Glutamatergic neuron (in vitro differentiated cells): ENCODE results near the gene APBB2. TPM values are rescaled to one million over a fixed set of nuclear protein-coding genes. Genes with fewer than 3 reads are reported as not detected.
A peak's percentile ranks its signal among the peaks of the same experiment; 100 is the strongest.

Experiments used
- DNase-seq: peaks from one replicate; pipeline ENCODE4 v3.0.0; 2022
- H3K27ac Mint-ChIP-seq: one replicate; pipeline ENCODE4 v1.8.0; 2020; ENCODE audit warnings: mild to moderate bottlenecking, mixed read lengths, inconsistent platforms; ENCODE audit not compliant: unreplicated experiment
- H3K27me3 Mint-ChIP-seq: one replicate; pipeline ENCODE4 v1.8.0; 2020; ENCODE audit warnings: mild to moderate bottlenecking, moderate library complexity, mixed read lengths, inconsistent platforms; ENCODE audit not compliant: unreplicated experiment
- H3K36me3 Mint-ChIP-seq: one replicate; pipeline ENCODE4 v1.8.0; 2020; ENCODE audit warnings: mild to moderate bottlenecking, mixed read lengths, inconsistent platforms; ENCODE audit not compliant: unreplicated experiment
- H3K4me1 Mint-ChIP-seq: one replicate; pipeline ENCODE4 v1.8.0; 2020; ENCODE audit warnings: mild to moderate bottlenecking, low read depth, mixed read lengths, inconsistent platforms; ENCODE audit not compliant: unreplicated experiment
- H3K4me3 Mint-ChIP-seq: one replicate; pipeline ENCODE4 v1.8.0; 2020; ENCODE audit warnings: mild to moderate bottlenecking, mixed read lengths, inconsistent platforms; ENCODE audit not compliant: unreplicated experiment
- H3K9me3 Mint-ChIP-seq: one replicate; pipeline ENCODE4 v1.8.0; 2020; ENCODE audit warnings: mild to moderate bottlenecking, moderate library complexity, mixed read lengths, inconsistent platforms; ENCODE audit not compliant: unreplicated experiment
- total RNA-seq: library from RNA; stranded (reverse); fragmentation: NEBNext Ultra II Directional; extraction: Animal tissue kit (Norgen Biotek cat#: 25700); gene quantifications from one replicate; pipeline ENCODE4 v1.2.1, GENCODE V29; 2021; ENCODE audit not compliant: unreplicated experiment
- TF ChIP-seq, protein P1 (sequence below): fragments of 200-600 bp; sonication (generic); IDR thresholded peaks from one replicate; pipeline ENCODE4 v1.5.0; 2021; ENCODE audit not compliant: partially characterized antibody, unreplicated experiment

Gene APBB2
- total RNA-seq, 1 donor from 2014 or later = 117 TPM

DNA sequence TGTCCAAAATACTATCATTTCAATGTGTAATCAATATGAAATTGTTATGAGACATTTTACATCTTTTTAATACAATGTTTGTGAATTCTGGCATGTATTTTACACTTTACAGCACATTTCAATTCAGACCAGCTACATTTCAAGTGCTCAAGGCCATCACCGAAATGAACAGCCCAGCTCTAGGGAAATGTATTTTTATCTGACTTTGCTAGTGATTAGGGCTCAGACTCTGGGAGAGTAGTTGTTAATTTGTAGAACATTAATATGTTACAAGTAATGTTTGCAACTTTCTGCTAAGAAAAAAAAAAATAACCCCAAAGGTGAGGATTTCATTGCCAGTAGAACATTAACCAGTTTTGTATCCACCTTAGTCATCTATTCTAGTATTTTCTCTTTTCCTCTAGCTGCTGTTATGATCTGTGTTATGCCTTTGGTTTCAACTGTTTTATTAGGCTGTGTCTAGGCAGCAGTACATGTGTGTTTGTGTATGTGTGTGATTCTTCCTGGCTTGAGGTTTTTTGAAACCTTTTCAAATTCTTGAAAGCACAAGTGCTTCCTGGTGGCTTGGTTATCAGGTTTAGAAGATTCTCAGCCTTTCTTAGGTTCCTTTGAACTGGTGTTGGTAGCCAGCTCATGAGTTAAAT is 338.7 kb downstream of the APBB2 start:
- DNase-seq = no peak
- TF ChIP-seq, protein P1, sequence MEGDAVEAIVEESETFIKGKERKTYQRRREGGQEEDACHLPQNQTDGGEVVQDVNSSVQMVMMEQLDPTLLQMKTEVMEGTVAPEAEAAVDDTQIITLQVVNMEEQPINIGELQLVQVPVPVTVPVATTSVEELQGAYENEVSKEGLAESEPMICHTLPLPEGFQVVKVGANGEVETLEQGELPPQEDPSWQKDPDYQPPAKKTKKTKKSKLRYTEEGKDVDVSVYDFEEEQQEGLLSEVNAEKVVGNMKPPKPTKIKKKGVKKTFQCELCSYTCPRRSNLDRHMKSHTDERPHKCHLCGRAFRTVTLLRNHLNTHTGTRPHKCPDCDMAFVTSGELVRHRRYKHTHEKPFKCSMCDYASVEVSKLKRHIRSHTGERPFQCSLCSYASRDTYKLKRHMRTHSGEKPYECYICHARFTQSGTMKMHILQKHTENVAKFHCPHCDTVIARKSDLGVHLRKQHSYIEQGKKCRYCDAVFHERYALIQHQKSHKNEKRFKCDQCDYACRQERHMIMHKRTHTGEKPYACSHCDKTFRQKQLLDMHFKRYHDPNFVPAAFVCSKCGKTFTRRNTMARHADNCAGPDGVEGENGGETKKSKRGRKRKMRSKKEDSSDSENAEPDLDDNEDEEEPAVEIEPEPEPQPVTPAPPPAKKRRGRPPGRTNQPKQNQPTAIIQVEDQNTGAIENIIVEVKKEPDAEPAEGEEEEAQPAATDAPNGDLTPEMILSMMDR = no peak
- no peak overlapping the region for H3K4me3 Mint-ChIP-seq
- H3K9me3 Mint-ChIP-seq = peaks cover 2% of the 10 kb centered on the region
- peaks cover 9% of the 10 kb centered on the region for H3K4me1 Mint-ChIP-seq
- H3K27ac Mint-ChIP-seq = no peak overlapping the region
- H3K36me3 Mint-ChIP-seq = no peaks in the 10 kb centered on the region
- no peaks in the 10 kb centered on the region for H3K27me3 Mint-ChIP-seq

DNA sequence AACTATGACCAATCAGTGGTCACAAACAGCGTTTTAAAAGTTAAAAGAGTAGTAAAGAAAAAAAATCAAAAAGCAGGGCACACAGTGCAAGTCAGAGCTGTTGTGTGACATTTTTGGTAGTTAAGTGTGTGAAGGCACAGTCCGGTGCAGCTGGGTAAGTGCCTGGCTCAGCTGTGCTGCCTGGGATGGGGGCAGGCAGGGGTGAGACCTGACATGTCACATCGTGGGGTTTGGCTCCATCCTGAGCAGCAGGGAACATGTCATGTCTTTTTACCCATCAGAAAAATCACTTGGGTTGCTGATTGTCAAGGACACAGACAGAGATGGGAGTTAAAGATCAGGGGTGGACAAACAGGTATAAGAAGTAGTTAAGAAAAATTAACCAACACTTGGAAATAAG is 339.4 kb downstream of the APBB2 start:
- H3K4me3 Mint-ChIP-seq = no peak overlapping the region
- no peak for DNase-seq
- TF ChIP-seq, protein P1 = no peak
- peak overlapping the region; percentile 17 for H3K27ac Mint-ChIP-seq
- H3K36me3 Mint-ChIP-seq = no peaks in the 10 kb centered on the region
- no peaks in the 10 kb centered on the region for H3K27me3 Mint-ChIP-seq
- H3K4me1 Mint-ChIP-seq = peaks cover 9% of the 10 kb centered on the region
- H3K9me3 Mint-ChIP-seq = peaks cover 2% of the 10 kb centered on the region

DNA sequence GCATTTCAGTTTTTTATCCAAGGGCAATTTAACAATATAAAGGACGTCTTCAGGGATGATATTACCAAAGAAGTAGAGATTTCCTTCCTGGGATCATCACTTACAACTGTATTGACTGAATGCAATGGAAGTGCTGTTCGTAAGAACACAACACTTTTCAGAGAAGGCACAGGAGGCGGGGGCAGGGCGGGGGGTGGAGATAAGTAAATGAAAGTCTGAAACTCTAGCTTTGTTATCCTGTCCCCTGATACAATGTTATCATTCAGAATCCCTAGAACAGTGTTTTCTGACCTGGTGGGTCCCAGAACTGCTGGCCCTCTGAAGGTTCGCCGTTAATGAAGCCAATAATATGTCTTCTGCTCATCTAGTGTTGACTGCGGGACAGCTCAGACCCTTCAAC is 340.0 kb downstream of the APBB2 start:
- Mint-ChIP-seq H3K27me3 (no peaks in the 10 kb centered on the region), H3K27ac (no peak overlapping the region), H3K36me3 (no peaks in the 10 kb centered on the region), H3K4me3 (no peak overlapping the region), H3K4me1 (peaks cover 9% of the 10 kb centered on the region), H3K9me3 (peaks cover 2% of the 10 kb centered on the region)
- TF ChIP-seq, protein P1 = no peak
- DNase-seq = no peak

DNA sequence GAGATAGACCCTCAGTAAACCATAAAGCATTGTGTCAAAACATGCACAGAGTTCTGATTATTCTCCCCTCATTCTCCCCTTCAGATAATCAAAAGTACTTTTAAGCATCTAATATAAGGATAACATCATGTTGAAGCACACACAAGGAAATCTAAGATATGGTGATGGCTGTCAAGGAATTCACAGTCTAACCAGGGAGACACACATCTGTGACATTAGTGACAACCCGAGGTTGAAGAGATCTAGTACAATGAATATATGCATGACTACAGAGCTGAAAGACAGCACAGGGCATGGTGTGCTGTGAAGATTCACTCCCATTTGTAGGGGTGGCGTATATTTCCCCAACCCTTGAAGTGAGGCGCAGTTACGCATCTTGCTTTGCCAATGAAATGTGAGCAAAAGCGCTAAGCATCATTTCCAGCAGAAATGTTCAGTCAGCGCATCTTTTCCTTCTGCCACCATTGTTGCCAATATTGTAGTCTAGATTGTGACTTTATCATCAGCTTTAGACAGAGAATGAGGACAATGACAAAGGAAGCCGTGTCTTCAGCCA is 342.6 kb downstream of the APBB2 start:
- Mint-ChIP-seq H3K27me3 (no peaks in the 10 kb centered on the region), H3K4me1 (peaks cover 9% of the 10 kb centered on the region), H3K9me3 (peaks cover 2% of the 10 kb centered on the region), H3K4me3 (no peak overlapping the region), H3K36me3 (no peaks in the 10 kb centered on the region), H3K27ac (no peak overlapping the region)
- no peak for DNase-seq
- TF ChIP-seq, protein P1 = no peak

DNA sequence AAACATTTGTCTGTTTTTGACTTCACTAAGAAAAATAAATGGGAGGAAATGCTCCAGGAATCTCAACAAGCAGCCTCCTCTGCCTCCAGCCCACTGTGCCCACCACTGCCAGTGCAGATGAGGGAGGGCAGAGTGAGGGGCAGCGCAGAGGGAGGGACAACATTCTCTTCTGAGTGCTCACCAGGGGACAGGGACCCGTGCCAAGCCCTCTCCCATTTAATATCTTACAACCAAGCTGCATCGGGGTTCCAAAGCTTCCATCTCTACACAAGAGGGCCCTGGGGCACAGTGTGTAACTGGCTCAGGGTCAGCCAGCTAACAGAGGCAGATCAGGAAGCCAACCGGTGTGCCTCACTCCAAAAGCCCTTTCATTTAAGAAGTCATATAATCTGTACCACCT is 344.2 kb downstream of the APBB2 start:
- H3K4me3 Mint-ChIP-seq = no peak overlapping the region
- no peaks in the 10 kb centered on the region for H3K9me3 Mint-ChIP-seq
- H3K36me3 Mint-ChIP-seq = no peaks in the 10 kb centered on the region
- no peaks in the 10 kb centered on the region for H3K27me3 Mint-ChIP-seq
- TF ChIP-seq, protein P1 = no peak
- no peak for DNase-seq
- no peak overlapping the region for H3K27ac Mint-ChIP-seq
- peaks cover 7% of the 10 kb centered on the region for H3K4me1 Mint-ChIP-seq
